Stimulated activated CD4-positive, alpha-beta T cell treated with anti-CD3 and anti-CD28 coated beads, Interleukin-4, amount 100 ng/mL, for 48 hours (primary cell): ENCODE results near the gene LYPD6B.

ENCODE experiments used
- DNase-seq, 2 donors: peaks; one replicate each; pipeline ENCODE4 v3.0.0-alpha.2; 2020; ENCODE audit warnings: low read depth in 2 of 2

Gene LYPD6B

DNA sequence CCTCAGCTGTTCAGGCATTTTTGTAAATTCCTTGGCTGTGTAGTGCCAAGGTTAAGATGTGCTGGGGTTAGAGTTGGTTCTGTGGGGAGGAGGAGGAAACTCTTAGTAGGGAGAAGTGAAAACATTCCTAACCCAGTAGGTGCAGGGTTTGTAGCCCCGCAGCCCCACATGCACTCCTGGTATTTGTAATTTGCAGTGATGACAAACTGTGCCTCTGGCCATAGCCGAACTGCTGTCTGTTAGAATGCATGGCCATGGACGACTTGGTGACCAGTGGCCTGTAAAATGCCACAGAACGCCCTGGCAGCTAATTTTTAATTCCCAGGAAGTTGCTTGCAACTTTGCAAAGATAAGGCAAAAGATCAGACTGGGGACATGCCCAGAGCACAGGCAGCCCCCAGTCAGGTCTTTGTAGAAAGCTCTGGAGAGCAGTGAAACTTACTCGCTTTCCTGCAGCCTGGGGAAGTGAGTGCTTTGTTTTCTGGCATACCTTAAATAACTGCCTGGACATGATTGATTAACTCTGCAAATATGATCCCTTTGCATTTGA, 38.4 kb downstream of the LYPD6B start:
- no peak for DNase-seq

DNA sequence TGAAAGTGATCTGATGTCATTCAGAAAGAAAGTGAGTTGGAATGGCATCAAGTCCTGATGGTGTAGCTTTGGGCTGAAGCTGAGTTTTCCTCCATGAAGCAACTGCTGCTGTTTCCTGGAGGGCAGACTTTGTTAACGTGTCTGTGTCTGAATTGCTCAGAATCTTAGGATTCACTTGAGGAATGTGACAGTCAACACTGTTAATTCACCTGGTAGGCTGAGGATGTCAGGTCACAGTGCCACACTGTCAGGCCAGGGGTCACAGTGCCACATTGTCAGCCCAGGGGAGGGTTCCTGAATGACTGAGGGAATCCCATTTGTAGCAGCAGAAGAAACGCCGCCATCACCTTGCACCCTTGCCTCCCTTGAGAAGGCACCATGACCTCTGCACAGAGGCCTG, 39.4 kb downstream of the LYPD6B start:
- no peak for DNase-seq

DNA sequence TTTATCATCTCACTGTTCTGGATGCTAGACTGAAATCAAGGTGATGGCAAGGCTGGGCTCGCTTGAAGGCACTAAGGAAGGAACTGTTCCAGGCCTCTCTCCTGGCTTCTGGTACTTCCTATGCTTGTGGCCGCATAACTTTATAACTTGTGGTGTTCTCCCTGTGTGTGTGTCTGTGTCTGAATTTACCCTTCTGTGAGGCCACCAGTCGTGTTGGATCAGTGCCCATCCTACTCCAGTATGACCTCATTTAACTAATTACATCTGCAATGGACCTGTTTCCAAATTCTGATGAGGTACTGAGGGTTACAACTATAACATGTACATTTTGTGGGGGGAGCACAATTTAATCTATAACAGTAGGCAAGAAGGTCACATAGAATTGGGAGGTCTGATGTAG, 41.6 kb downstream of the LYPD6B start:
- no peak for DNase-seq

DNA sequence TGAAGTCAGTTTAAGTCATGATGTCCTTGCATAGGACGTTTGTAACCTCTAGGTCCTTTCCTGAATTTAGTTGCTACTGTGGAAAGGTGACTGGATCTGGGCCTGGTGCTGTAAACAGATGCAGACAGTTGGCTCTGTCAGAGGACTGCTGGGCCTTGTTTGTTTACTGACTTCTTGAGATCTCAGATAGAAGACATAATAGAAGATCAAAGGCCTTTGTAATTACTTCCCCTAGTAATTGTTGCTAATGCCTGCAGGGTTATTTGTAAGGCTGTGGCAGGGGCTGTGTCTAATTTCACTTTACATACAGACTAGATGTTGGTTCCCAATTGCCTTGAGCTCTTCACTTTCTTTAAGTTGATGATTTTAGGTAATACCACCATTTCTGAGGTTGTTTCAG, 42.5 kb downstream of the LYPD6B start:
- DNase-seq = no peak

DNA sequence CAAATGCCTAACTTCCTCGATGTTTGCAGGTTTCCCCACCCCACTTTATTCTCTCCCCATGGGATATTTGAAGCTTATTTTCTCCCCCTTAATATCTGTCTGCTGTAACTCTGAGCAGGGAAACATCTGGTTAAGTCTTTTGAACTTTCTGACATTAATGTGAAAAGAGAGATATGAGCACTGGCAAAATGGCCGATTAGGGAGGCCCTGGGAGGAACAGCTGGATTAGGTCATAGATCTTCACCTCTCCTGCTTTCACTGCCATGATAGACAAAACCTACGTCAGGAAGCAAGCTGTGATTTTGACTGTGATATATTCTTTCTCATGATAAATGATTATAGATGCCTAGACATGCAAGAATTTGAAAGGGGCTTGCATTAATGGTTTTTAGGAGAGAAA, 43.6 kb downstream of the LYPD6B start:
- no peak for DNase-seq

DNA sequence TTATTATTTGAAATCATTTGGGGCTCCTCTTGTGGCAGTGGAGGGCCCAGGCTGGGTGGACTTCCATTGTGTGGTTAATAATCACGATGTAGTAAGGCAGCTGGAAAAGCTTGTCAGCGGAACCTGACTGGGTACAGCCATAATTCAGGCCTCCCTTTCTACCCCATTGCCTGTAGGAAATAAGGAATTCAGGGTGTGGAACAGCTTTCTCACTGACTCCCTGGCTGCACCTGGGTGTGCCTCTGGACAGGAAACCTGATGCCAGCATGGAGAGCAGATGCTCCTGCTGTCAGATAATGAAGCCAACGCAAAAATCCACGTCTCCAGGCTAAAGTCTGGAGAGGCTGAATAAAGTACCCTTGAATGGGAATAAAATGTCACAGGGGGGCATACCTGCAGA, 44.2 kb downstream of the LYPD6B start:
- no peak for DNase-seq

DNA sequence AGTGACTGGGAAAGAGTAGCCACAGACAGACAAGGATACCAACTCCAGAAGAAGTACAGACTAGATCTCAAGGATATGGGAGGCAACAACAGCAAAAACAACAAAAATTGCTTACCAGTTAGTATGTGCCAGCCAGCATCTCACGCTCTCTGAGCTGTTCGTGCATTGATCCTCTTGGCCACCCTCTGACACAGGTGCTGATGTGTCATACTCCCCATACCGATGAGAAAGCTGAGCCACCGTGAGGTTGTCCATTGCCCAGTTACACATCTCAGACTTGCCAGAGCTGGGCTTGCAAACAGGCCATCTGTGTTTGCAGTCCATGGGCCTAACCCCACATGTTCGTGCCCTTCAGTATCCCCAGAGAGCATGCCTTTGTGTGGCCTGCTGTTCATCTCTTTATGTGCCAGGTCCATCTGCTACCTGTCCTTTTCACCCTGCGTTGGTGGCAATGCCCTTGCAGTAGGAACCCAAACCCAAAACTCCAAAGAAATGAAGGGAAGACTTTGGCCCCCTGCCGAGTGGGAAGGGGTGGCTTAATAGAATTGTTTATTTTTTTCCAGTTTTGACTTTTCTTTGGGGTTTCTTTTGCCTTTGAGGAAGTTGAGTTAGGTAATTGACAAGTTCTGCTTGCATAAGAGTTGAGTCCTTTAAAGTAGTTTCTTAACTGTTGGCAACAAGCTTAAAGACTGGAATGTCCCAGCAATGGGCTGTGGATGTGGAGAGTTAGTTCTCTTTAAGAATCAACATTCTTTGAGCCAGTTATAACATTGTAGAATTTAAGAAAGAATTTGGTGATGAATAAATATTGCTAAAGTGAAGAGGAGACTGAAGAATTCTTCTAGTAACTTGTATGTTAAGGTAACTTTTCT, 46.7 kb downstream of the LYPD6B start:
- no peak for DNase-seq

DNA sequence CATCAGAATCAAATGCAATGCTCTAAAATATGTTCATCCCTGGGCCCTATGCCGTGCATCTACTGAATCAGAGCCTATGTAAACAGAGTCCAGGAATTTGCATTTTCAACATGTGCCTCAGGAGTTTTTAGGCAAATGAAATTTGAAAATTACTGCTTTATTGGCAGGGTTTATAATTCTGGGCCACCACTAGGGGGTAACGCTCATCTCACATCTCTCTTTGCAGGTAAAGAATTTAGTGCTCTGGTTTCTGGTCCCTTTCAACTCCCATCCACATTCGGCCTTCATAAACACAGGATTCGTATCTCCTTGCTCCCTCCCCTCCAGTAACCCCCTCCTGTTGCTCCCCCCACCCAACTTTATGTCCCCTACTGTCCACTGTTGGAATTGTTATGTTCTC, 49.3 kb downstream of the LYPD6B start:
- DNase-seq = no peak

DNA sequence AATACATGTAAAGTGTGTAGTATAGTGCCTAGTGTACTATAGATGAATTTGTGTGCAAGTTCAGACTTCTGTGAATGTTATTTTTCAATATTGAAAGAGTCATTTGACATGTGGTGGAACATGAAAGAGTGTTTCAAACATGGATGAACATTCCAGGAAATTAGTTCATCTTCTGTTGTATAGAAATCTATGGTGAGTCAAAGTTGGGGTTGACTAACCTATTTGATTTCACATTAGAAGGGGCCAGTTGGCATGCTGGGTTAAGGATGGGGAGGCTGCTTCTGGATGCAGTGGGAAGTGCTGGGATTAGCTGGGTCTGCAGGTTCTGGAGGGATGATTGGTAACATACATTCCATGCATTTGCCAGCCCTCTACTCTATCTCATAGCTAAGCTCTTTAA, 50.6 kb downstream of the LYPD6B start:
- no peak for DNase-seq

DNA sequence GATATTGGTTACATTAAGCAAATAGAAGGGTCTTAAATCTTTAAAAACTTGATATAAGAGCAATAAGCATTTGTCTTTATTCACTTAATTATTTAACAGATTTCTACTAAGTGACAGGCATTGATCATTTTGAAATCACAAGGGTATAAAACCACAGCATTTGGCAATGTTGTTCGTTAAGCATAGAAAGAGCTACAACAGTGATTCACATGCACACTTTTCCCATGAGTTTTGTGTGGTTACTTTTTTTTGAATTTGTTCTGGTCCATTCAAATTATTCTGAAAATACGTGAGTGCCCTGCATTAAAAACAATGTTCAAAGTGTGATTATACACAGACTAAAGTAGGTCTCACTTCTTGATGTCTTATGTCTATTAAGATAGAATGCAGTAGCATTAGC, 52.2 kb downstream of the LYPD6B start:
- no peak for DNase-seq

DNA sequence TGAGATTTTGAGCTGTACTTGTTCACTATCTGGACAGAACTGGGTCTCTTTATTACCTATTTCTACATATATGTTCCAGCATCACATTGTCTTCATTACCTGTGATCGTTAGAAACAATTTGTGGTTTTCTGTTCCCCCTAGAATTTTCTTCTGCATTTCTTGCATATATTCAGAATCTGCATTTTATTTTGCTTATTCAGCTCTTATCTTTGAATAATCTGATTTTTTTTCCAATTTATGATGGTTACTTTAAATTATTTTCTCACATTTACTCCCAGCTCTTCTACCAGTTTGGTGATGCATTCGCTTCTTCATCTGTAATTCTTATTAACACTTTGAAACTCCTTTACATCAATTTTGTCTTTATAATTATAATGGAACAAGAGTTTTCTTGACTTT, 55.1 kb downstream of the LYPD6B start:
- no peak for DNase-seq

DNA sequence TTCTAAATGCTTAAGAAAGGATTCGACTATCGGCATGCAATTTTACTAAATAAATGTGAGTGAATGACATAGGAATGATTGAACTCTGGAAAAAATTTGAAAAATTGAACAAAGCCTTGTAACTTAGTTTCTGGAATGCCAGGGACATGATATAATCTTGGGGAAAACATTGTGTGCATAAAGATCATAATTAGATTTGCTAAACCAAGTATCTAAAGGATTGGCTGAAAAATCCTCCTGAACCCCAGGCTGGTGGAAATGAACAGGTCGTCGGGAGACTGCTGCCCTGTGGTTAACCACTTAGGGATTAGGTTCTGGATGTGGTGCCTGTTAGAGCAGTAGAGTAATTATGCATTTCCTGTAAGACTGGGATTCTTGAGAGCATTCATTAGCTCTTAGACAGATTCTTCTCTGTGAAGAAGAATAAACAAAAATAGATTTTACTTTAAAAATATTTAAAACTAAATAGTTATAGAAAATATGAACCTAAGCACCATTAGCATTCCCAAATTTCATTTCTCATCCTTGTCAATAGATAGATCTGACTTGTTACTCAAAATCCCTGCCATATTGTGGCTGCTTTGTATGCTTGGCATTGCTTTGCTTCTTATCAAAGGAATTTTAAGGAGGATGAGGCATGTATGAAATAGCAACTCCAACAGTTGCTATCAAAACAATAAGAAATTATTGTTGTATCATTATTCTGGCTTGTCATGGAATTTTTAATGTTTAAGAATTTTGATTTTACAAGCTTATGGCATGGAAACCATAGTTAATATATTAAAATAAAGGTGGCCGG, 55.9 kb downstream of the LYPD6B start:
- DNase-seq = no peak

DNA sequence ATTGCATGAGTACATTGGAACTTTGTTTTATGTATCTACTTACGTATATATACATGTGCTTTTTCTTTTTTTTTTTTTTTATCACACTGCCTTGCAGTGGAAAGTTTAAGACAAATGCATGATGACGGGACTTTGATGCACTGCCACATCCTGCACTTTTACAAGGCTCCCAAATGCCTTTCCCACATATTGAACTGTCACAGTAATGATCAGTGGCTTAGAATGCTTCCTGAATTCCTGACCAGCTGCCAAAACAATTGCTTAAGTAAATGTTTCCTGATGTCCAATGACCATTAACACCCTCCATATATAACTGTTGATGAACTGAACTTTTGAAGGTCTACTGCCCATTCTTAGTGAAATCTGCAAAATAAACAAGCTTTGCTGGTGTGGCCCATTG, 60.2 kb downstream of the LYPD6B start:
- no peak for DNase-seq

DNA sequence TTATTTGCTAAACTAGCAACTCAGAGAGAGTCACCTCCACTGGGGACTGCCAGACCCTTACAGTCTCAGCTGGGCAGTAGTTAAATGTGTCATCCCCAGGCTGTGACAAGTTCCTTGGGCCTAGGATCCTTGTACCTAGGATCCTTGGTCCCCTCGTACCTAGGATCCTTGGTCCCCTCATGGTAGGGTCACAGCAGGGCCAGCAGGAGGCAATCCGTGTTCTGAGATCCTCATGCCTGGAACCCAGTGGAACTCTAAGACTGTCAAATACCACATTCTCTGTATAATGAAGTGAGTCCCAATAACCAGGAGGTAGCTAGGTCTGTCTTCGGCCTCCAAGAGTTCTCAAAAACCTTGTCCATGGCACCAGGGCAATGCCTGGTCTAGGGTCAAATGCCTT, 60.8 kb downstream of the LYPD6B start:
- DNase-seq = no peak

DNA sequence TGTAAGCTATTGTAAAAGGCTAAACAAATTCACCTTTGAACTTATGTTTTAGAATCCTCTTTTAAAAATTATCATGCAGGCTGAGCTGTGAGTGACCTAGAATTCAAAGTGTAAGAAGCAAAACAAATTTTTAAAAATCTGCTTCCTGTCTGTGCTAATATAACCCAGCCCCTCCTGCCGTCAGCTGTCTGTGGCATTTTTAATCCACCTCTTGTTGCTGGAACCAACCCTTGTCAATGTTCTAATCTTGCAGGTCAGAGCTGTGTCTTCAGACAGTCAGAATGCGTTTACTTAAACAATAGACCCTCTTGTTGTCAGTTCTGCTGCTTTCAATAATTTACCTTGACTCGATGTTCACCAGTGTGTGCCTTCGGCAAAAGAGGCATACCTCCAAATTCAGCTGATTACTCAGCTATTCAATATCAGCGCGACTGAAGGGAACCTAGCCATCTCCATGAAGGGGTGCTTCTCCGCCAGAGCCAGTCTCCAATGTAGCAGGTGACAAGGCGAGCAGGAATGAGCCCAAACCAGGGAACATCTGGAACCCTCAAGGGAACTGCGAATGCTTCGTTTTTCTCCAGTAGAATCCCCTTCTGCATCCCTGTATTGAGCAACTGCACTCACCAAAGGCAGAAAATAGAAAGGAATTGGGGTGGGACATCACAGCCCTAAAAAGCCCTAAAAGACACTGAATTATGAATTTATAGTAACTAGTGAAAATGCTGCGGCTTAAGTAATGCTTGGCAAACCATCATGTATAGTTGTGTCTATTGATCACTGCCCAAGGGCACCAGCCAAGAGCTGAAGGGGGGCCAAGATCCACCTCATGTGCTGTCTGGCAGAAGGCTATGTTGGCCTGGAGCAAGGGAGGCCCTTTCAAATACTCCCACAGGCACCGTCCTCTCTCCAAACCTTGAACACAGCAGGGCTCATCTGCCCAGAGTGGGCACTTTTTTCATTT, 62.5 kb downstream of the LYPD6B start:
- DNase-seq = no peak

DNA sequence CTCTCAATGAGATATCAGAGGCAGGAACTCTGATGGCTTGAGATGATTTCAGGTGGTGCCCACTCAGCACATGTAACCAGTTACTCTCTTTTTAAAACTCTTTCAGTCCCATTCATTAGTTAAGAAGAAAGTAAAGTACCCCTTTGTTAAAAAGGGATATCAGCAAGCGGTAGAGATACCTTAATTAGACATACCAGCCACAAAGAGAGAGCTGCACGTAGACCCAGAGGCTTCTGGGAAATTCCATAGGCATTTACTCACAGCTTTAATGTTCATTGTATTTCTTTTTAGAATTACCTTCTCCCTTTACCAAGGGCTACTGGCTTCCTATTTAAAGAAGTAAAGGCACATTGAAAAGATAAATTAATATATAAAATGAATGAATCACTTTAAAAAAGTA, 63.3 kb downstream of the LYPD6B start:
- no peak for DNase-seq

DNA sequence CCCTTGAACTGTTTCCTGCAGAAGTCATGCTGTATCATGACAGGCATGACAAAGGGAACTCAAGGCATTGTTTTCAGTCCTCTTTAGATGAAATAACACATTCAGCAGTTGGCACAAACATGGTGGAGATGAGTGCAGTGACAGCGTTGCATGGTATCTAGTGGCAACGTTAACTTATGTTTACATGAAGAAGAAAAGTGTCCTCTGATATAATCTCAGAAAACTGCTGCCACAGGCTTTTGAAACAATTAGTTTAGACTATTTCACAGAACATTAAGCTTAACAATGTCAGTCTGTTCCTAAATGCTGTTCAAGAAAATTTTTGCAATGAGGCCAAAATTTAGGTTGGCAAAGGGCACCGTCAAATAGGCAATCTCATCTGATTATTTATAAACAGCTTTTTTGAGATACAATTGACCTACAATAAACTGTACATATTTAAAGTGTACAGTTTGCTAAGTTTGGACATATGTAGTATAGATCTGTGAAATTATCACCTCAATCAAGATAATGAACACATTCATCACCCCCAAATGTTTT, 64.7 kb downstream of the LYPD6B start:
- DNase-seq = no peak

DNA sequence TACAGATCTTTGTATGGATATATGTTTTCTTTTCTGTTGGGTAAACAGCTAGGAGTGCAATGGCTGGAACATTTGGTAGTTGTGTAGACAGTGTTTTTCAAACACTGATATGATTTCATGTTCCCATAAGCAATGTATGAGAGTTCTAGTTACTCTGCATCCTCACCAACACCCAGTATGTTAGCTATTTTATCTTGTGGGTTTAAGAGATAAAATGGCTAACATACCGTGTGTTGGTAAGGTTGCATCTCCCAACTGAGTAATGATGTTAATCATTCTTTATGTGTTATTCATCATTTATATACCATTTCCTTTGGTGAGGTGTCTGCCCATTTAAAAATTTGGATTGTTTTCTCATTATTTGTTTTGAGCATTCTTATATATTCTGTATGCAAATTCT, 65.7 kb downstream of the LYPD6B start:
- DNase-seq = no peak

DNA sequence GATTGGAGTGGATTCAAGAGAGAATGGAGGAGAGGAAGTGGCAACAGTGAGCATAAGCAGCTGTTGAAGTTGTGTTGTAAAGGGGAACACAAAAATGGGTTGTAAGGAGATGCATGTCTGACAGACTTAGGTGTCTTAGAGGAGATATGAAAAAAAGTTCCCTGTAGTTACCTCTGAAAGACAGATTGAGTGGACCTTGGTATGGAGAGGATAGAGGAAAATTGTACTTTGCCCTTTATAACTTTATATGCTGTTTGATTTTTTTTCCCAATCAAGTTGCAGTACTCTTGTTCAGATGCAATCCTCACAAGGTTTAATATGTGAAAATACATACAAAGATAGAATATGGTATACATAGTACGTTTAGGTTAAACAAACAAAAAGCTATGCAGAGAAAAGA, 73.6 kb downstream of the LYPD6B start:
- no peak for DNase-seq

DNA sequence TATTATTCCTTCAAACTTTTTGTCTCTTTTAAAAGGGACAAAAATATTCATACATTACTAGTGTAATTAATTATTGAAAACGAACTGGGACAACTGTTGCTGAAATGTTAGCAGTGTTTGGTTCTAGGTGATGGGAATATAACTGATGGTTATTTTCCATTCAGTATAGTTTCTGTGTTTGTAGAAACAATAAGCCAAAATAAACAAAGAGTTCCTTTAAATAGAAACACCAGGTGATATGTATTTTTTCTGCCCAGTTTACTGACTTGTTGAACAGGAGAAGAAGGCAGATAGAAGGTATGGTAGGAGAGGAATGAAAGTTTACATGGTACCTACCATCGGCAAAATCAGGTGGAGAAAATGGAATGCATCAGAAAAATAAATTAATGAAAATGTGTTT, 74.2 kb downstream of the LYPD6B start:
- DNase-seq = no peak

DNA sequence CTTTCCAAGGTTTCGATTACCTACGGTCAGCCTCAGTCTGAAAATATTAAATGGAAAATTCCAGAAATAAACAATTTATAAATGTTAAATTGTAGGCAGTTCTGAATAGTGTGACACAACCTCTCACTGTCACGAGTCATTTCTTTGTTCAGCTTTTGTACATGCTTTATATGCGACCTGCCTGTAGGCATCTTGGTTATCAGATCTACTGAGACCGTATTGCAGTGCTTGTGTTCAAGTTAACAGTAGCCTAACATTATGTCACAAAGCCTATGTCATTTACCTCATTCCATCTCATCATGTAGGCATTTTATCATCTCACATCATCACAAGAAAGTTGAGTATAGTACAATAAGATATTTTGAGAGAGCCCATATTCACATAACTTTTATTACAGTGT, 77.3 kb downstream of the LYPD6B start:
- no peak for DNase-seq

DNA sequence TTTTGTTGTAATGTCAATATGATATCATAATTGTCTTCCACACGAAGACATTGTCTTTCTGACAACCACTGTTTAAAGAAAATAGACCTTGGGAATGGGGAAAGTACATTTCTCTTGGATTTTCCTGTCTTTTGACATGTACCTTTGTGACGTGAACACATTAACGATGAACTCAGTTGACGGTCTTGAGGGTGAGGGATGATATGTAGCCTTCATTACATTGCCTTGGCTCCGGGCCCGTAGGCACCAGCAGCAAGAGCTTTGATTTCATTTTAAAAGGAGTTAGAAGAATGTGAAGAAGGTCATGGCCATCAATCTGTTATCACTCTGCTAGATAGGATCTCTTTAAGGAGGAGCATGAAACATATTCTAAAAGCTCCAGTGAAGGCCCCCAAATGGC, 80.9 kb downstream of the LYPD6B start:
- no peak for DNase-seq
